ENCODE results near the gene EPN2.
"Not testable (repeated sequence)": the region's sequence is repeated elsewhere in the genome, so short reads cannot be mapped to it uniquely, and the experiment has no call there.

EPN2 gene

DNA sequence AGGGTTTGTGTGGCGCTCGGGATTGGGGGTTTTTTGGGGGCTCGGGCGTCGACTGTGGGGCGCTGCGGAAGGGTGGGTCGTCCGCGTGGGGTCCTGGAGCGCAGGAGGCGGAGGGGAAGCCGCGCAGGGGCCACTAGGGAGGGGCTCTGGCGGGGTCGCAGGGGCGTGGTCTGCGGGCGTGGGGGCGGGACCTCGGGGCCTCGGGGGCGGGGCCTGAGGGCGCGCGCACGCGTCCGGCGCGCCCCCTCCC, at the start of gene EPN2:
EPN2 (plus strand) TSS at position 228 of the 250 bp plus-strand sequence. CDS start 45,754 bp downstream, outside the sequence.
- not testable (repeated sequence) for H3K9me3 ChIP-seq (ENCODE audit: control insufficient read depth in 2 of 2, low read length in 2 of 2); H3K27me3 ChIP-seq (ENCODE audit: control insufficient read depth in 1 of 2, insufficient read depth in 2 of 2, low read length in 2 of 2); H3K36me3 ChIP-seq (ENCODE audit: control insufficient read depth in 2 of 2, insufficient read depth in 2 of 2, low read length in 2 of 2)
- H3K9ac ChIP-seq (ENCODE audit: low read length in 2 of 2) = peak within 1 kb of the TSS; percentile 79 to 91
- H3K4me1 ChIP-seq (ENCODE audit: control insufficient read depth, insufficient read depth, low read length) = peaks cover 21% of the 10 kb centered on the region
- peak within 1 kb of the TSS; percentile 92 to 93 for H3K4me3 ChIP-seq (ENCODE audit: low read length in 2 of 2)
- peak within 1 kb of the TSS; percentile 58 for H3K27ac ChIP-seq (ENCODE audit: low read length)

DNA sequence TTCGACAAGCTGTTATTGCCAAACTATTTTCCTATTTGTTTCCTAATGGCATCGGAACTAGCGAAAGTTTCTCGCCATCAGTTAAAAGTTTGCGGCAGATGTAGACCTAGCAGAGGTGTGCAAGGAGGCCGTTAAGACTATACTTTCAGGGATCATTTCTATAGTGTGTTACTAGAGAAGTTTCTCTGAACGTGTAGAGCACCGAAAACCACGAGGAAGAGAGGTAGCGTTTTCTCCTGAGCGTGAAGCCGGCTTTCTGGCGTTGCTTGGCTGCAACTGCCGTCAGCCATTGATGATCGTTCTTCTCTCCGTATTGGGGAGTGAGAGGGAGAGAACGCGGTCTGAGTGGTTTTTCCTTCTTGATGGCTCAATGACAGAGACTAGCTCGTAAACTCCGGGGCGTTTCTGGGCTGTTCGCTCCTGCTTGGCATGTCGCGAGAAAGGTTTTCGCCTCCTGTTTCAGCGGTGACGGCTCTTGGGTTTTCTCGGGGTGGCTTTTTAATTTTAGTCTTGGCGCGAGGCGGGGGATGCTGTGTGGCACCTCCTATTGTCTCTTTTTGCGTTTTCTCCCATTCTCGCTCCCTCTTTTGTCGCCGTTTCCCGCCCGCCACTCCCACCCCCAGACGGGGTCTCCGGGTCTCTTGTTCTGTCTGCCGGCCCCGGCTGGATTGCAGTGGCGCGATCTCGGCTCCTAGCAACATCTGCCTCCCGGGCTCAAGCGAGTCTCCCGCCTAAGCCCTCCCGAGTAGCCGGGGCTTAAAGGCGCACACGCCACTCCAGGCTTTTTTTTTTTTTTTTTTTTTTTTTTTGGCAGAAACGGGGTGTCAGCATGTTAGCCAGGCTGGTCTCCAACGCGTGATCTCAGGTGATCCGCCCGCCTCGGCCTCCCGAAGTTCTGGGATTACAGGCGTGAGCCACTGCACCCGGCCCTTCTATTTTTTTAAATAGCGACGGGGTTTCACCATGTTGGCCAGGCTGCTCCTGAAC, 49.0 kb upstream of the EPN2 start:
- H3K4me1 ChIP-seq (ENCODE audit: control insufficient read depth, insufficient read depth, low read length); H3K9ac ChIP-seq (ENCODE audit: low read length in 2 of 2); H3K27me3 ChIP-seq (ENCODE audit: control insufficient read depth in 1 of 2, insufficient read depth in 2 of 2, low read length in 2 of 2); H3K36me3 ChIP-seq (ENCODE audit: control insufficient read depth in 2 of 2, insufficient read depth in 2 of 2, low read length in 2 of 2); H3K9me3 ChIP-seq (ENCODE audit: control insufficient read depth in 2 of 2, low read length in 2 of 2); H3K27ac ChIP-seq (ENCODE audit: low read length); H3K4me3 ChIP-seq (ENCODE audit: low read length in 2 of 2): not testable (repeated sequence)

DNA sequence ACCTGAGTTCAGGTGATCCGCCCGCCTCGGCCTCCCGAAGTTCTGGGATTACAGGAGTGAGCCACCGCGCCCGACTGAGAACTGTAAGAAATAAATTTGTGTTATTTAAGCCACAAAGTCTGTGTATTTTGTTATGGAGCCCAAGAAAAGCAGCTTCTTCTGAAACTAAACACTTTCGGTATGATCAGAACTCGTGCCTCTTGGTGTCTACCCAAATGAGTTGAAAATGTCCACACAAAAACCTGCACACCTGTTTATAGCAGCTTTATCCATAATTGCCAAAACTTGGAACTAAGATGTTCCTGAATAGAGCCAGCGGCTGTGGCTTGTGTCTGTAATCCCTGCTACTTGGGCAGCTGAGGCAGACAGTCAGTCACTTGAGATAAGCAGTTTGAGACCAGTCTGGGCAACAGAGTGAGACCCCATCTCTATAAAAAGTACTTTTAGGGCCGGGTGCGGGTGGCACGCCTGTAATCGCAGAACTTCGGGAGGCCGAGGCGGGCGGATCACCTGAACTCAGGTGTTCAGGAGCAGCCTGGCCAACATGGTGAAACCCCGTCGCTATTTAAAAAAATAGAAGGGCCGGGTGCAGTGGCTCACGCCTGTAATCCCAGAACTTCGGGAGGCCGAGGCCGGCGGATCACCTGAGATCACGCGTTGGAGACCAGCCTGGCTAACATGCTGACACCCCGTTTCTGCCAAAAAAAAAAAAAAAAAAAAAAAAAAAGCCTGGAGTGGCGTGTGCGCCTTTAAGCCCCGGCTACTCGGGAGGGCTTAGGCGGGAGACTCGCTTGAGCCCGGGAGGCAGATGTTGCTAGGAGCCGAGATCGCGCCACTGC, 48.1 kb upstream of the EPN2 start:
- H3K4me3 ChIP-seq (ENCODE audit: low read length in 2 of 2); H3K9ac ChIP-seq (ENCODE audit: low read length in 2 of 2); H3K27me3 ChIP-seq (ENCODE audit: control insufficient read depth in 1 of 2, insufficient read depth in 2 of 2, low read length in 2 of 2); H3K9me3 ChIP-seq (ENCODE audit: control insufficient read depth in 2 of 2, low read length in 2 of 2); H3K4me1 ChIP-seq (ENCODE audit: control insufficient read depth, insufficient read depth, low read length); H3K36me3 ChIP-seq (ENCODE audit: control insufficient read depth in 2 of 2, insufficient read depth in 2 of 2, low read length in 2 of 2); H3K27ac ChIP-seq (ENCODE audit: low read length): not testable (repeated sequence)

DNA sequence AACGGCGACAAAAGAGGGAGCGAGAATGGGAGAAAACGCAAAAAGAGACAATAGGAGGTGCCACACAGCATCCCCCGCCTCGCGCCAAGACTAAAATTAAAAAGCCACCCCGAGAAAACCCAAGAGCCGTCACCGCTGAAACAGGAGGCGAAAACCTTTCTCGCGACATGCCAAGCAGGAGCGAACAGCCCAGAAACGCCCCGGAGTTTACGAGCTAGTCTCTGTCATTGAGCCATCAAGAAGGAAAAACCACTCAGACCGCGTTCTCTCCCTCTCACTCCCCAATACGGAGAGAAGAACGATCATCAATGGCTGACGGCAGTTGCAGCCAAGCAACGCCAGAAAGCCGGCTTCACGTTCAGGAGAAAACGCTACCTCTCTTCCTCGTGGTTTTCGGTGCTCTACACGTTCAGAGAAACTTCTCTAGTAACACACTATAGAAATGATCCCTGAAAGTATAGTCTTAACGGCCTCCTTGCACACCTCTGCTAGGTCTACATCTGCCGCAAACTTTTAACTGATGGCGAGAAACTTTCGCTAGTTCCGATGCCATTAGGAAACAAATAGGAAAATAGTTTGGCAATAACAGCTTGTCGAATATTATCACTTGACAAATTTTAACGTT, 47.3 kb upstream of the EPN2 start:
- H3K4me3 ChIP-seq (ENCODE audit: low read length in 2 of 2); H3K36me3 ChIP-seq (ENCODE audit: control insufficient read depth in 2 of 2, insufficient read depth in 2 of 2, low read length in 2 of 2); H3K9ac ChIP-seq (ENCODE audit: low read length in 2 of 2); H3K27ac ChIP-seq (ENCODE audit: low read length); H3K9me3 ChIP-seq (ENCODE audit: control insufficient read depth in 2 of 2, low read length in 2 of 2); H3K4me1 ChIP-seq (ENCODE audit: control insufficient read depth, insufficient read depth, low read length); H3K27me3 ChIP-seq (ENCODE audit: control insufficient read depth in 1 of 2, insufficient read depth in 2 of 2, low read length in 2 of 2): not testable (repeated sequence)

DNA sequence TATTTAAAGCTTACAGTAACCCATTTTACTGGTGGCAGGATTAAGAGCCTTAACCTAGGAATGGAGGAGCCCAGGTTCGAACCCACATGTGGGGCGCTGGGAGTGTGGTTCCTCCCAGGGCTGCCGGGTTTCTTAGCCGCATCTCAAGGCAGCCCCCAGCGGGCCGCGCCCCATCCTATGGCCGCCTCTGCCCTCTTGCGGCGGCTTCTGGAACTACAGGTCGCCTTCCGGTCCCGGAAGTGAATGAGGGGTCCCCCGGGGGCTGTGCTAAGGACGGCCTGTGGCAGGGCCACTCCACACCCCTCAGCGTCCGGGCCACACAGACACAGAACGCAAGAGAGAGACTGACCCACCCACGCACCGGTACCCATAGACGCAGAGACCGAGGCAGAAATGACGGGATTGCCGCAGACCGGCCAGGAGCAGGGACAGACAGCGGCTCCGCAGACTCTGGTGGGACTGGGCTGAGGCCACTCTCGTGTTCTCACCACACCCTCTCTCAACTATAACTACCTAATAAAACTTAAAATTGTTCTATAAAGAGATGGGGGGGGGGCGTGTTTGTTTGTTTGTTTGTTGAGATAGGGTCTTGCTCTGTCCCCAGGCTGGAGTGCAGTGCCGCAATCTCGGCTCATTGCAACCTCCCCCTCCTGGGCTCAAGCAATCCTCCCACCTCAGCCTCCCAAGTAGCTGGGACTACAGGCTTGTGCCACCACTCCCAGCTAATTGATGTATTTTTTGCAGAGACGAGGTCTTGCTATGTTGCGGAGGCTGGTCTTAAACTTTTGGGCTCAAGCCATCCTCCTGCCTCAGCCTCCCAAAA, 40.6 kb upstream of the EPN2 start:
- not testable (repeated sequence) for H3K4me3 ChIP-seq (ENCODE audit: low read length in 2 of 2); H3K27ac ChIP-seq (ENCODE audit: low read length); H3K9me3 ChIP-seq (ENCODE audit: control insufficient read depth in 2 of 2, low read length in 2 of 2); H3K9ac ChIP-seq (ENCODE audit: low read length in 2 of 2); H3K36me3 ChIP-seq (ENCODE audit: control insufficient read depth in 2 of 2, insufficient read depth in 2 of 2, low read length in 2 of 2); H3K27me3 ChIP-seq (ENCODE audit: control insufficient read depth in 1 of 2, insufficient read depth in 2 of 2, low read length in 2 of 2); H3K4me1 ChIP-seq (ENCODE audit: control insufficient read depth, insufficient read depth, low read length)

DNA sequence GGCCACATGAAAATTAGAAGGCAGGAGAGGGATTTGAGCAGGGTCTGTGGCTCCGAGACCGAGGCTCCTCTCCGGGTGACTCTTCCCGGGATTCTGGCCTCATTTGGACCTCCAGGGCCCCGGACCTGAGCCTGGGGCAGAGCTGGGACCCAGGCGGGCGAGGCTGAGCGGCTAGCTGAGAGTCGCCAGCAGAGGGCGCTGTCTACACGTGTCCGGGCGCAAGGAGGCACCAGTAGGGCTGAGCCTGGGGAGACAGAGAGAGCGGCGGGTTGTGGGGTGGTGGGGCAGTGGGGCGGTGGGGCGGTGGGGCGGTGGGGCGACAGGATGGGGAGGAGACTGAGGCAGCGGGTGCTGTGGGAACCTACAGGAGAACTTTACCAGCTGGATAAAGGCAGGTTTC, 34.7 kb upstream of the EPN2 start:
- not testable (repeated sequence) for H3K9ac ChIP-seq (ENCODE audit: low read length in 2 of 2); H3K4me3 ChIP-seq (ENCODE audit: low read length in 2 of 2); H3K4me1 ChIP-seq (ENCODE audit: control insufficient read depth, insufficient read depth, low read length); H3K36me3 ChIP-seq (ENCODE audit: control insufficient read depth in 2 of 2, insufficient read depth in 2 of 2, low read length in 2 of 2); H3K9me3 ChIP-seq (ENCODE audit: control insufficient read depth in 2 of 2, low read length in 2 of 2); H3K27me3 ChIP-seq (ENCODE audit: control insufficient read depth in 1 of 2, insufficient read depth in 2 of 2, low read length in 2 of 2); H3K27ac ChIP-seq (ENCODE audit: low read length)

DNA sequence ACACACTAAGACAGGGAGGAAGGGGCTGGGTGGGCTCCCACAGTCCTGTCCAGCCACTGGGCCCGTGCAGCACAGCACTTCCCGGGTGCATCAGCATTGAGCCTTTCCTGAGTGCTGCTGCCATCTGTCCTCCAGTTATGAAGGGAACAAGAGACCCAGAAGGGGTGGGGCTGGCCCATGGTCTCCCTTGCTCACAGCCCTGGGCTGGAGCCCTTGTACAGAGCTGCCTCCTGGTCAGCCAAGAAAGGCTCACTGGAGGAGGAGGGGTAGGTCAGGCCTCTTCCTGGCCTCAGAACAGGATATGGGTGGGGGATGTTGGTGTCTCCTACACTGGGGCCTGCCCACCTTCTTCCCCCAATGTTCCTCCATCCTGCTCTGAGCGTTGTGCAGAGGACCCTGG, 33.7 kb upstream of the EPN2 start:
- H3K4me3 ChIP-seq (ENCODE audit: low read length in 2 of 2); H3K36me3 ChIP-seq (ENCODE audit: control insufficient read depth in 2 of 2, insufficient read depth in 2 of 2, low read length in 2 of 2); H3K9ac ChIP-seq (ENCODE audit: low read length in 2 of 2); H3K27ac ChIP-seq (ENCODE audit: low read length); H3K4me1 ChIP-seq (ENCODE audit: control insufficient read depth, insufficient read depth, low read length); H3K9me3 ChIP-seq (ENCODE audit: control insufficient read depth in 2 of 2, low read length in 2 of 2); H3K27me3 ChIP-seq (ENCODE audit: control insufficient read depth in 1 of 2, insufficient read depth in 2 of 2, low read length in 2 of 2): not testable (repeated sequence)

DNA sequence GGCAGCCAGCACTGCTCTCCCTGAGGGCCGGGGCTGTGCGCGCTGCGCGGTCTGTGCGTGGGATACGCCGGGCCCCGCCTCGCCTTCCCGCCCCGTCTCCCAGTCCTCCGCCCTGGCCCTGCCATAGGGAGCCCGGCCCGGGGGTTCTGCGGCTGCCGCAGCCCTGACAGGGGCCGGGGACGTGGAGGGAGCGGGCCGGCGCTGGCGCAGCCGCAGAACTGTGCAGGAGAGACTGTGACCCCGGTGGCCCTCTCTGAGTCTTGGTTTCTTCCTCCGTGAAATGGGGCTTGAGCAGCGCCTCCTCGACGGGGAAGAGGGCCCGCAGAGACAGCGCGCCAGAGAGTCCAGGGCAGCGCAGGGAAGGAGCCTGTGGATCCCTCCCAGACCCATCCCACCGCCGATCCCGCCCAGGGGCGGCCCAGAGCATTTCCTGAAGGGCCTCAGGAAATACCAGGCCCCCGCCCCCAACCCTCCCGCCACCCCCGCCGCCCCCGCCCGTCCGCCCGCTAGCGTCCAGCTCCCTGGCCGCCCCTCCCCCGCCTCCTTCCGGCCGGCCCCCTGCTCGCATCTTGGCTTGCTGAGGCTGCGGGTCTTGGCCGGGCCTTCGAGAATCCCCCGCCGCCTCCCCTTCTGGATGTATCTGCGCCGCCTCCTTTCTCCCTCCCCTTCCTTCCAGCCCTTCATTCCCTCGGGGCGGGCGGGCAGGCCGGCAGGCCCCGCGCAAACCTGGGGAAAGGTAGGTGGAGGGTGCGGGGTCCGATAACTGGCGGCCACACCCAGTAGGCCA, 21.9 kb upstream of the EPN2 start:
- not testable (repeated sequence) for H3K27ac ChIP-seq (ENCODE audit: low read length); H3K4me3 ChIP-seq (ENCODE audit: low read length in 2 of 2); H3K27me3 ChIP-seq (ENCODE audit: control insufficient read depth in 1 of 2, insufficient read depth in 2 of 2, low read length in 2 of 2); H3K9ac ChIP-seq (ENCODE audit: low read length in 2 of 2); H3K9me3 ChIP-seq (ENCODE audit: control insufficient read depth in 2 of 2, low read length in 2 of 2); H3K4me1 ChIP-seq (ENCODE audit: control insufficient read depth, insufficient read depth, low read length); H3K36me3 ChIP-seq (ENCODE audit: control insufficient read depth in 2 of 2, insufficient read depth in 2 of 2, low read length in 2 of 2)

DNA sequence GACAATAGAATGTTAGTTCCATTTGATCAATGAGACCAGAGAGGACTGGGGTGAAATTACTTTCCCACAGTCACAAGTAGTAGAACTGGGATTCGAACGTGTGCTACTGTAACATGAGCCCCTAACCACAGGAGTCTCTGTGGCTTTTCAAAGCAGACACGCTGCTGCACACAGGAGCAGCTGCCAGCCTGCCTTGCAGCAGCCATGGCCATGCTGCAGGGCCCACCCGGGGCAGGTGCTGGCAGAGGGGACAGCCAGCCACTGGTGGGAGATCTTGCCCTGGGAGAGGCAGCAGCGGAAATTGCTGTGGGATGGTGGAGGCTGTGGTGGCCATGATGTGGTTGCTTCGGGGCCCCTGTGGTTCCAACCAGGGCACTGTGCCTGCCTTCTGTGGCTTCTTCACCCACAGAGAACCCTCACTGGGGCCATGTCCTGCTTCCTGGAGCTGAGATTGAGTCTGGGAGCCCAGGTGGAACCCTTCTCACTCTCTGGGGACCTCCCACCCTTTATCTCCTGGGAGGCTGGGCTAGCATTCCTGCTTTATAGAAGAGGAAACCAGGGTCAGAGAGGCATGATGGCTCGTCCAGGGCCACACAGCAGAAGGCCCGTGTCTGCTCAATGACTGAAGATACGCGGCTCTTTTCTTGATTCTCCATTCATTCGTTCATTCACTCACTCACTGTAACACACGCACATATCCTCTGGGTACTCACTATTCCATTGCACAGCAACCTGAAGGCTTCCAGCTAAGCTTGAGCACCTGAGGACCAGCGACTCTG, 20.8 kb upstream of the EPN2 start:
- not testable (repeated sequence) for H3K27ac ChIP-seq (ENCODE audit: low read length); H3K9ac ChIP-seq (ENCODE audit: low read length in 2 of 2); H3K9me3 ChIP-seq (ENCODE audit: control insufficient read depth in 2 of 2, low read length in 2 of 2); H3K27me3 ChIP-seq (ENCODE audit: control insufficient read depth in 1 of 2, insufficient read depth in 2 of 2, low read length in 2 of 2); H3K4me3 ChIP-seq (ENCODE audit: low read length in 2 of 2); H3K36me3 ChIP-seq (ENCODE audit: control insufficient read depth in 2 of 2, insufficient read depth in 2 of 2, low read length in 2 of 2); H3K4me1 ChIP-seq (ENCODE audit: control insufficient read depth, insufficient read depth, low read length)

Measured in stomach smooth muscle (tissue), 2 donors.